Loucy (cell line): ENCODE measurements around the gene POU2F2.

Source experiments
- H2AFZ ChIP-seq: fragments of 200-600 bp; sonication (generic); 2 replicates; pipeline ENCODE4 v1.6.0; 2016; ENCODE audit warnings: antibody characterized with exemption, mild to moderate bottlenecking, low read length, moderate library complexity
- H3F3A ChIP-seq: fragments of 200-600 bp; 2 replicates; pipeline ENCODE4 v1.6.0; 2016; ENCODE audit warnings: antibody characterized with exemption, low read depth, mild to moderate bottlenecking
- H3K27me3 ChIP-seq: fragments of 200-600 bp; sonication (generic); 2 replicates; pipeline ENCODE4 v1.6.1; 2014; ENCODE audit warnings: low read length, mild to moderate bottlenecking; ENCODE audit not compliant: insufficient read depth, poor library complexity, severe bottlenecking
- H3K36me3 ChIP-seq: fragments of 200-600 bp; sonication (generic); 2 replicates; pipeline ENCODE4 v1.6.1; 2016; ENCODE audit warnings: low read length; ENCODE audit not compliant: insufficient read depth
- H3K4me1 ChIP-seq: fragments of 200-600 bp; sonication (generic); 2 replicates; pipeline ENCODE4 v1.5.1; 2014; ENCODE audit warnings: low read length, mild to moderate bottlenecking; ENCODE audit not compliant: insufficient read depth, poor library complexity, severe bottlenecking
- H3K4me2 ChIP-seq: fragments of 200-600 bp; sonication (generic); 2 replicates; pipeline ENCODE4 v1.6.0; 2014; ENCODE audit warnings: antibody characterized with exemption, low read length, low read depth, mild to moderate bottlenecking; ENCODE audit not compliant: poor library complexity, severe bottlenecking
- H3K4me3 ChIP-seq: fragments of 200-600 bp; sonication (generic); 2 replicates; pipeline ENCODE4 v1.5.1; 2014; ENCODE audit warnings: low read length, mild to moderate bottlenecking, mixed read lengths; ENCODE audit not compliant: poor library complexity, severe bottlenecking
- H3K79me2 ChIP-seq: fragments of 200-600 bp; sonication (generic); 2 replicates; pipeline ENCODE4 v1.6.1; 2014; ENCODE audit warnings: low read length; ENCODE audit not compliant: insufficient read depth
- H3K9ac ChIP-seq: fragments of 200-600 bp; sonication (generic); 2 replicates; pipeline ENCODE4 v1.6.0; 2014; ENCODE audit warnings: mild to moderate bottlenecking, low read depth, low read length, moderate library complexity; ENCODE audit not compliant: poor library complexity, severe bottlenecking
- H3K9me2 ChIP-seq: fragments of 200-600 bp; sonication (generic); replicated peaks from 2 replicates; pipeline ENCODE4 v1.6.1; 2016; ENCODE audit warnings: low read depth, low read length, mixed read lengths
- H3K9me3 ChIP-seq: fragments of 200-600 bp; sonication (generic); 2 replicates; pipeline ENCODE4 v1.6.1; 2014; ENCODE audit warnings: mild to moderate bottlenecking, antibody characterized with exemption, low read length, low read depth; ENCODE audit not compliant: insufficient read depth
- H4K20me1 ChIP-seq: fragments of 200-600 bp; sonication (generic); 2 replicates; pipeline ENCODE4 v1.6.0; 2014; ENCODE audit warnings: antibody characterized with exemption, low read length, mild to moderate bottlenecking; ENCODE audit not compliant: insufficient read depth, poor library complexity, severe bottlenecking
- EZH2phosphoT487 ChIP-seq: fragments of 200-600 bp; IDR thresholded peaks from 2 replicates; pipeline ENCODE4 v1.6.1; 2018; ENCODE audit warnings: antibody characterized with exemption, mild to moderate bottlenecking, moderate library complexity, borderline replicate concordance
- TF ChIP-seq, protein P1 (sequence below): fragments of 200-600 bp; sonication (generic); conservative IDR thresholded peaks from 2 replicates; pipeline ENCODE4 v1.5.1; 2014; ENCODE audit warnings: mild to moderate bottlenecking, antibody characterized with exemption, low read length

The POU2F2 gene

DNA sequence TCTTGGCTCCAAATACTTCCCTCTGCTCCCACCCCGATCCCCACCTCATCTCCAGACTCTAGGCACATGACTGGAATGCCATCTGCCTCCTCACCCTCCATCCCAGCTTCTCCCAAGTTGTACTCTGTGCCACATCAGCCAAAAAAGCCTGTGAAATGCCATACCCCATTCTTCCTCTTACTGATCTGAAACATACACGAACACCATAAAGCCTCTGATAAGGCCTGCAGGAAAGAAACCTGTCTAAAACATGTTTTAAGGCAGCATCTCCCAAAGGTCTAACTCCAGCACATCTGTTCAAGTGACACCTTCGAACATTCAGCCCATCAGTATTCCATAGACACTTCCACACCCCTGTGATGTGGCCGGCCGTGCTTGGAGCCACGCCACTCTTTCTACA is 67.8 kb downstream of the POU2F2 start:
- Histone ChIP-seq H3K27me3 (no peaks in the 10 kb centered on the region), H3K9me2 (no peaks in the 10 kb centered on the region), H4K20me1 (no peaks in the 10 kb centered on the region), H3K9ac (no peak overlapping the region), H3K4me2 (no peak overlapping the region), H3F3A (no peaks in the 10 kb centered on the region), H3K9me3 (no peaks in the 10 kb centered on the region), H2AFZ (no peak overlapping the region), H3K4me1 (no peaks in the 10 kb centered on the region), H3K4me3 (no peak overlapping the region), H3K79me2 (no peaks in the 10 kb centered on the region), H3K36me3 (no peaks in the 10 kb centered on the region)
- no peak for TF ChIP-seq EZH2phosphoT487
- TF ChIP-seq, protein P1, sequence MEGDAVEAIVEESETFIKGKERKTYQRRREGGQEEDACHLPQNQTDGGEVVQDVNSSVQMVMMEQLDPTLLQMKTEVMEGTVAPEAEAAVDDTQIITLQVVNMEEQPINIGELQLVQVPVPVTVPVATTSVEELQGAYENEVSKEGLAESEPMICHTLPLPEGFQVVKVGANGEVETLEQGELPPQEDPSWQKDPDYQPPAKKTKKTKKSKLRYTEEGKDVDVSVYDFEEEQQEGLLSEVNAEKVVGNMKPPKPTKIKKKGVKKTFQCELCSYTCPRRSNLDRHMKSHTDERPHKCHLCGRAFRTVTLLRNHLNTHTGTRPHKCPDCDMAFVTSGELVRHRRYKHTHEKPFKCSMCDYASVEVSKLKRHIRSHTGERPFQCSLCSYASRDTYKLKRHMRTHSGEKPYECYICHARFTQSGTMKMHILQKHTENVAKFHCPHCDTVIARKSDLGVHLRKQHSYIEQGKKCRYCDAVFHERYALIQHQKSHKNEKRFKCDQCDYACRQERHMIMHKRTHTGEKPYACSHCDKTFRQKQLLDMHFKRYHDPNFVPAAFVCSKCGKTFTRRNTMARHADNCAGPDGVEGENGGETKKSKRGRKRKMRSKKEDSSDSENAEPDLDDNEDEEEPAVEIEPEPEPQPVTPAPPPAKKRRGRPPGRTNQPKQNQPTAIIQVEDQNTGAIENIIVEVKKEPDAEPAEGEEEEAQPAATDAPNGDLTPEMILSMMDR: no peak

DNA sequence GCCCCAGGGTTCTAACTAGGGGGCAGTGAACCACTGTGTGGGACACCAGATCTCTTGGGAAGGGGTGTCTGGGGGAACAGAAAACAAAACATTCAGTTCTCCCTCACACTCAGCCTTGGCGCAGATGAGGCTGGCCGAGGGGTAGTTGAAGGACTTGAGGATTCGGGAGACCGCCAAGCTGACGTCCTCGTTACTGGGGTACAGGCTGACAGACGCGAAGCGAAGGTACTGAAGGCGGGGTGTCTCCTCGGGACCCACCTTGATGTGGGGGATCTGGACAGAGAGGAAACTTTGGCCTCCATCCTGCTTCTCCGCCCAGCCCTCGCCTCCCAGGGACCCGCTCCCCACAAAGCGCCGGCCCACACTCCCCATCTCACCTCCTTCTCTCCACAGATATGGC is 69.9 kb downstream of the POU2F2 start:
- TF ChIP-seq, protein P1: no peak
- TF ChIP-seq EZH2phosphoT487: no peak
- Histone ChIP-seq H4K20me1 (no peaks in the 10 kb centered on the region), H3K4me1 (no peaks in the 10 kb centered on the region), H3K9me3 (no peaks in the 10 kb centered on the region), H2AFZ (no peak overlapping the region), H3K27me3 (no peaks in the 10 kb centered on the region), H3K79me2 (no peaks in the 10 kb centered on the region), H3F3A (no peaks in the 10 kb centered on the region), H3K36me3 (no peaks in the 10 kb centered on the region), H3K9ac (no peak overlapping the region), H3K4me3 (no peak overlapping the region), H3K9me2 (no peaks in the 10 kb centered on the region), H3K4me2 (no peak overlapping the region)

DNA sequence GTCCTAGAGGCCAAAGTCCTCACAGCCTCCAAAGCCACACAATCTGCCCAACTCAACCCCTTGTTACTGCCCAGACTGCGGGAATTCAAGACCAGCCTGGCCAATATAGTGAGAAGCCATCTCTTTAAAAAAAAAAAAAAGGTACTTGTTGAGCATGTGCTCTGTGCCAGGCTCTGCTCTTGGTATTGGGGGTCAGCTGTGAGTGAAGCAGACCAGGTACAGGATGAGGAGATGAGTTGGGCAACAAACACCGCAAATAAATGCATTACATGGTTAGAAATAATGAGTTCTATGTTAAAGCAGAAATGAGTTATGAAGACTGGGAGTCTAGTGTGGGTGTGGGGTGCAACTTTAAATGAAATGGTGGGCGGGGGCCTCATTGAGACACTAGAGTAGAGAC is 72.1 kb downstream of the POU2F2 start:
- no peaks in the 10 kb centered on the region for H3F3A ChIP-seq
- no peak overlapping the region for H2AFZ ChIP-seq
- H3K9me2 ChIP-seq: no peaks in the 10 kb centered on the region
- no peaks in the 10 kb centered on the region for H3K9me3 ChIP-seq
- H3K4me3 ChIP-seq: no peak overlapping the region
- H3K4me1 ChIP-seq: no peaks in the 10 kb centered on the region
- TF ChIP-seq, protein P1: no peak
- no peak for TF ChIP-seq EZH2phosphoT487
- no peaks in the 10 kb centered on the region for H4K20me1 ChIP-seq
- H3K9ac ChIP-seq: no peak overlapping the region
- H3K27me3 ChIP-seq: no peaks in the 10 kb centered on the region
- H3K4me2 ChIP-seq: no peak overlapping the region
- H3K36me3 ChIP-seq: no peaks in the 10 kb centered on the region
- H3K79me2 ChIP-seq: no peaks in the 10 kb centered on the region
